Natural killer cell (primary cell): ENCODE measurements around the gene ZNF175. TPM values are rescaled to one million over a fixed set of nuclear protein-coding genes. Genes with fewer than 3 reads are reported as not detected.

Experiments used
- ATAC-seq, 3 donors: fragments of 150-1000 bp in 2 of 3; fragments of 200-7000 bp in 1 of 3; cut with Tn5 transposase; 1 replicate in 1 of 3; 2 replicates in 2 of 3; pipeline ENCODE4 v1.10.0; 2021; ENCODE audit warnings: mild to moderate bottlenecking in 2 of 3, moderate library complexity in 2 of 3
- DNase-seq, 2 donors: peaks; one replicate each; pipeline versions ENCODE4 v3.0.0 to v3.0.0-alpha.2; 2013 to 2021; ENCODE audit warnings: mixed read lengths in 1 of 2
- H3K27ac ChIP-seq: one replicate; pipeline ENCODE4 v1.5.1; 2013; ENCODE audit warnings: mild to moderate bottlenecking, low read length
- H3K27me3 ChIP-seq: one replicate; pipeline ENCODE4 v1.6.1; 2013; ENCODE audit warnings: low read length; ENCODE audit not compliant: control insufficient read depth, insufficient read depth
- H3K36me3 ChIP-seq: one replicate; pipeline ENCODE4 v1.6.1; 2013; ENCODE audit warnings: low read length; ENCODE audit not compliant: control insufficient read depth, insufficient read depth
- H3K4me1 ChIP-seq: one replicate; pipeline ENCODE4 v1.6.1; 2013; ENCODE audit warnings: low read length; ENCODE audit not compliant: control insufficient read depth, insufficient read depth
- H3K4me3 ChIP-seq: one replicate; pipeline ENCODE4 v1.5.1; 2013; ENCODE audit warnings: low read length
- H3K9me3 ChIP-seq: one replicate; pipeline ENCODE4 v1.6.1; 2013; ENCODE audit warnings: low read length; ENCODE audit not compliant: control insufficient read depth, insufficient read depth
- H3K27ac Mint-ChIP-seq, 2 donors: one replicate each; pipeline ENCODE4 v1.8.0; 2022; ENCODE audit warnings: mild to moderate bottlenecking in 2 of 2, mixed read lengths in 2 of 2, moderate library complexity in 1 of 2
- H3K27me3 Mint-ChIP-seq, 2 donors: one replicate each; pipeline ENCODE4 v1.8.0; 2022; ENCODE audit warnings: low read depth in 2 of 2, mixed read lengths in 2 of 2
- H3K36me3 Mint-ChIP-seq: one replicate; pipeline ENCODE4 v1.8.0; 2022; ENCODE audit warnings: mixed read lengths
- H3K4me1 Mint-ChIP-seq, 2 donors: one replicate each; pipeline ENCODE4 v1.8.0; 2022; ENCODE audit warnings: mixed read lengths in 2 of 2
- H3K4me3 Mint-ChIP-seq: one replicate; pipeline ENCODE4 v1.8.0; 2022; ENCODE audit warnings: mild to moderate bottlenecking, moderate library complexity, mixed read lengths
- H3K9me3 Mint-ChIP-seq, 2 donors: one replicate each; pipeline ENCODE4 v1.8.0; 2022; ENCODE audit warnings: mixed read lengths in 2 of 2
- WGBS: methylation state at CpG from one replicate; pipeline ENCODE4 v1.1.7; 2013; ENCODE audit warnings: missing lambda C conversion rate; ENCODE audit not compliant: insufficient coverage; 5-methylcytosine and 5-hydroxymethylcytosine counted together
- intact Hi-C: fragments of 100-400 bp; cut with micrococcal nuclease; formaldehyde crosslinking; loops from one replicate; pipeline ENCODE4 v1.14.2; 2022
- total RNA-seq, 4 donors: library from RNA; stranded (reverse); fragments of 120-200 nt in 1 of 4; gene quantifications; one replicate each; pipeline versions ENCODE4 v1.2.3 to v1.2.4, GENCODE V29; 2013 to 2022
- TF ChIP-seq, protein P1 (sequence below): fragments of 200-600 bp; IDR thresholded peaks from one replicate; pipeline ENCODE4 v1.8.0; 2022; ENCODE audit warnings: antibody characterized with exemption

Gene ZNF175
- total RNA-seq, 3 donors from 2014 or later (not counting 1 experiment from before 2014, with no cell fraction given): 3.4 to 4.8 (median 4.0) TPM

DNA sequence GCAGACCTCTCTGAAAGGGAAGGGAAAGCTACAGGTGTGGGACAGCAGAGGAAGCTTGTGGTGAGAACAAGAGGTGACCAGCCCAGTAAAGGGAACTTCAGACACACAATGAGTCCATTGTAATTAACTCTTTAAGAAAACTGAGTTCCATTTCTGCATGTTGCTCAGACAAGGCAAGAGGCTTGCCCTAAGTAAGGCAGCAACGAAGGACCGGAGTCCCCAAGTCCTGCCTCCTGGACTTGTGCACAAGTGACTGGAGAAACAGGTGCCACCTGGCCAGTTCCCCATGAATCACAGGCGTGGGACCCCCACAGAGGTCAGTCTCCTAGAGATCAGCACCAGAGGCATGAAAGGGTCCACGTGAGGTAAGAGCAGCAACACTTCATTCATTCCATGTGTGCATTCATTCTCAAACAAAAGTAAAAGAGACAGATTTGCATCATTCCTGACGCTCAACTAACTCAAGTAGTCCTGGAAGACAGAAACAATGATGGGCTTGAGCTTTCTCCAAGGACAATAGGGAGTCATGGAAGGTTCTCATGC is 24.9 kb upstream of the ZNF175 start:
- no peaks in the 10 kb centered on the region for H3K9me3 ChIP-seq
- no peak overlapping the region for H3K27ac ChIP-seq
- H3K27me3 ChIP-seq: no peaks in the 10 kb centered on the region
- Mint-ChIP-seq H3K9me3 (no peaks in the 10 kb centered on the region), H3K27me3 (peaks cover 15 to 18% of the 10 kb centered on the region in 2 donors), H3K4me3 (no peak overlapping the region), H3K36me3 (no peaks in the 10 kb centered on the region), H3K4me1 (peaks cover 18 to 35% of the 10 kb centered on the region in 2 donors), H3K27ac (no peak overlapping the region)
- DNase-seq: no peak
- H3K36me3 ChIP-seq: no peaks in the 10 kb centered on the region
- intact Hi-C loops: no loop called here
- H3K4me1 ChIP-seq: peaks cover 37% of the 10 kb centered on the region
- TF ChIP-seq, protein P1, sequence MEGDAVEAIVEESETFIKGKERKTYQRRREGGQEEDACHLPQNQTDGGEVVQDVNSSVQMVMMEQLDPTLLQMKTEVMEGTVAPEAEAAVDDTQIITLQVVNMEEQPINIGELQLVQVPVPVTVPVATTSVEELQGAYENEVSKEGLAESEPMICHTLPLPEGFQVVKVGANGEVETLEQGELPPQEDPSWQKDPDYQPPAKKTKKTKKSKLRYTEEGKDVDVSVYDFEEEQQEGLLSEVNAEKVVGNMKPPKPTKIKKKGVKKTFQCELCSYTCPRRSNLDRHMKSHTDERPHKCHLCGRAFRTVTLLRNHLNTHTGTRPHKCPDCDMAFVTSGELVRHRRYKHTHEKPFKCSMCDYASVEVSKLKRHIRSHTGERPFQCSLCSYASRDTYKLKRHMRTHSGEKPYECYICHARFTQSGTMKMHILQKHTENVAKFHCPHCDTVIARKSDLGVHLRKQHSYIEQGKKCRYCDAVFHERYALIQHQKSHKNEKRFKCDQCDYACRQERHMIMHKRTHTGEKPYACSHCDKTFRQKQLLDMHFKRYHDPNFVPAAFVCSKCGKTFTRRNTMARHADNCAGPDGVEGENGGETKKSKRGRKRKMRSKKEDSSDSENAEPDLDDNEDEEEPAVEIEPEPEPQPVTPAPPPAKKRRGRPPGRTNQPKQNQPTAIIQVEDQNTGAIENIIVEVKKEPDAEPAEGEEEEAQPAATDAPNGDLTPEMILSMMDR: no peak
- H3K4me3 ChIP-seq: no peak overlapping the region
- 60% methylated on average over 5 of the region's 5 CpGs for WGBS
- ATAC-seq: no peak

DNA sequence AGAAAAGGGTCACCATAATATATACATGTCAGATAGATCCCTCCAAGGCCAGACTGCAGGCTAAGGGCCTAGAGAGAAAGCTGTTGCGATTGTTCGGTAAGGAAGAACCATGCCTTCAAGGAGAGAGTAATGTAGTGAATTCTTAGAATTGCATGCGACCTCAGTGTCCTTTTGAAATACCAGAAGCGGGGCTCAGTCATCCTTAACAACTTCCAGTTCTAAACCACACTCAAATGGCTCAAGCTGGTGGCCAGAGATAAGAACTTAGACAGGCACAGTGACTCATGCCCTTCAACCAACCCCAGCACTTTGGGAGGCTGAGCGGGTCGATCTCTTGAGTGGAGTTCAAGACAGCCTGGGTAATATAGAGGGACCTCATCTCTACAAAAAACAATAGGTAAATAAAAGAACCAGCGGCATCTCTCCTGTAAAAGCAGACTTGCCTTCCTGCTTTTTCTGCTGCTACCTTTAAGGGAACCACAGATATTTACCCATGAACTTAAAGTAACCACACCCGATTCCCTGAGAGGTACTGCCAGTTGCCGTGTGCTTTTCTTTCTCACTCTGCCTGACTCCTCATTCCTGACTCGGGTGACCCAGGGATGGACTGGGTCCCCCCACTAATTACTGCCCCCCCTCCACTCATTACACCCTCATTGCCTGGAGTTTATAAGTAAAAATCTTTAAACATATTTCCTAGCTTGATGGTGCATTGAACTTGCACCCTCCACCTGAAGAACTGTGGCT is 24.3 kb upstream of the ZNF175 start:
- H3K27ac ChIP-seq: no peak overlapping the region
- intact Hi-C loops: no loop called here
- H3K9me3 ChIP-seq: no peaks in the 10 kb centered on the region
- Mint-ChIP-seq H3K36me3 (no peaks in the 10 kb centered on the region), H3K9me3 (no peaks in the 10 kb centered on the region), H3K4me3 (no peak overlapping the region), H3K27me3 (peaks cover 9 to 18% of the 10 kb centered on the region in 2 donors), H3K27ac (no peak overlapping the region), H3K4me1 (peaks cover 24 to 42% of the 10 kb centered on the region in 2 donors)
- H3K4me3 ChIP-seq: no peak overlapping the region
- H3K4me1 ChIP-seq: peaks cover 41% of the 10 kb centered on the region
- DNase-seq (no peak), ATAC-seq (peak in 1 of 3 donors; percentile 81)
- WGBS: 12% methylated on average over 9 of the region's 10 CpGs
- no peaks in the 10 kb centered on the region for H3K36me3 ChIP-seq
- H3K27me3 ChIP-seq: no peaks in the 10 kb centered on the region
- TF ChIP-seq, protein P1: no peak

DNA sequence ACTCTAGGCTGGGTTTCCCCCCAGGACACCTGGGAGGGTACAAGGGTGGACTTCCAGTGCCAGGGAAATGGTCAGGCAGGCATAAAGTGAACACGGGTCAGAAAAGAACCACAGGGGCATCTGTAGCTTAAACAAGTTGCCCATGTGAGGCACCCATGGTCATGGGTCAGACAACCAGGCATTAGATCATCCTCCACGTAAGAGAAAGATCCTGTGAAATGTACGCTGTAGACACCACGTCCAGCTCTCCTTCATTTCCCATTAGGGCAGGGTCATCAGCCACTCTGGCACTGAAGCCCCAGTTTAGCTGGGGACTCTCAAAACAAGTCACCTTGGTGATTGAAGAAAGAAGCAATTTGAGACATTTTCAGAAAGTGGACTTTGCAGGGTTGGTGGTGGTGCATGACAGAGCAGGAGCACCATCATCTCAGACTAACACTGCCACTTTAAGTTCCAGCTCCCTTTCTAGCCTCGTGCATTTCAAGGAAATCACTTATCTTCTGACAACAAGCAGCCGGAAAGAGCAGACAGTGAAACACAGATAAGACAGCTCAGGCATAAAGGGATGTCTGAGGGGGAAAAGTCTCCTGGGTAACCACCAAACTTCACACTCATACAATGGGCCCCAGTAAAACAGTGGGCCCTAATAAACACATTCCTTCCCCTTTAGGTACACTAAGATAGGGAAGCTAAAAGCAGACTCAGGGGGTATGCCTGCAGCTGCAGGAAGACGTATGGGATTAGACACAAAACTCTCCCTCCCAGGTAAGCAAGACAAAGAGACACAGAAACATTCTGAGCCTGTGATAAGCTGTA is 23.5 kb upstream of the ZNF175 start:
- peaks cover 9 to 18% of the 10 kb centered on the region in 2 donors for H3K27me3 Mint-ChIP-seq
- Histone ChIP-seq H3K27me3 (no peaks in the 10 kb centered on the region), H3K9me3 (no peaks in the 10 kb centered on the region), H3K36me3 (no peaks in the 10 kb centered on the region), H3K27ac (no peak overlapping the region), H3K4me1 (peaks cover 44% of the 10 kb centered on the region), H3K4me3 (no peak overlapping the region)
- DNase-seq (no peak), ATAC-seq (no peak)
- WGBS: 33% methylated on average over 6 of the region's 7 CpGs
- peaks cover 28 to 49% of the 10 kb centered on the region in 2 donors for H3K4me1 Mint-ChIP-seq
- H3K4me3 Mint-ChIP-seq: no peak overlapping the region
- H3K36me3 Mint-ChIP-seq: no peaks in the 10 kb centered on the region
- peaks cover 0 to under 1% of the 10 kb centered on the region in 2 donors for H3K9me3 Mint-ChIP-seq
- no peak overlapping the region for H3K27ac Mint-ChIP-seq
- TF ChIP-seq, protein P1: no peak
- intact Hi-C loops: no loop called here
